ENCODE results near the gene LPGAT1.
"Not testable (repeated sequence)": the region's sequence is repeated elsewhere in the genome, so short reads cannot be mapped to it uniquely, and the experiment has no call there.

Gene LPGAT1

GRCh38 chr1:211830328-211831142 is at the start of gene LPGAT1:
LPGAT1 (minus strand) TSS chr1:211830763; CDS start chr1:211829296, 1,467 bp downstream.
- peak; percentile 71 for DNase-seq

DNA sequence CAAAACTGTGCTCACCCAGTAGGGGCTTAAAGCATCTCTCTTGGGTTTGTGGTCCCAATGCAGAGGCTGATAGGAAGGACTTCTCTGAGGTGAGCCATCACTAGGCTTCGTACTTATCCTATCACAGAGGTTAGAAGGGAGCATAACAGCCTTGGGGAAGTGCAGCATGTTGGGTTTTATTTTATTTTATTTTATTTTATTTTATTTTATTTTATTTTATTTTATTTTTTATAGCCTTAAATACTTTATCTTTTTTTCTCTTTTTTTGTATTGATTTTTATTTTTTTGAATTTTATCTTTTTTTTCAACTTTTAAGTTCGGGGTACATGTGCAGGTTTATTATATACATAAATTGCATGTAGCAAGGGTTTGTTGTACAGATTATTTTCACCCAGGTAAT is 48.9 kb upstream of the LPGAT1 start:
- no peak for DNase-seq

DNA sequence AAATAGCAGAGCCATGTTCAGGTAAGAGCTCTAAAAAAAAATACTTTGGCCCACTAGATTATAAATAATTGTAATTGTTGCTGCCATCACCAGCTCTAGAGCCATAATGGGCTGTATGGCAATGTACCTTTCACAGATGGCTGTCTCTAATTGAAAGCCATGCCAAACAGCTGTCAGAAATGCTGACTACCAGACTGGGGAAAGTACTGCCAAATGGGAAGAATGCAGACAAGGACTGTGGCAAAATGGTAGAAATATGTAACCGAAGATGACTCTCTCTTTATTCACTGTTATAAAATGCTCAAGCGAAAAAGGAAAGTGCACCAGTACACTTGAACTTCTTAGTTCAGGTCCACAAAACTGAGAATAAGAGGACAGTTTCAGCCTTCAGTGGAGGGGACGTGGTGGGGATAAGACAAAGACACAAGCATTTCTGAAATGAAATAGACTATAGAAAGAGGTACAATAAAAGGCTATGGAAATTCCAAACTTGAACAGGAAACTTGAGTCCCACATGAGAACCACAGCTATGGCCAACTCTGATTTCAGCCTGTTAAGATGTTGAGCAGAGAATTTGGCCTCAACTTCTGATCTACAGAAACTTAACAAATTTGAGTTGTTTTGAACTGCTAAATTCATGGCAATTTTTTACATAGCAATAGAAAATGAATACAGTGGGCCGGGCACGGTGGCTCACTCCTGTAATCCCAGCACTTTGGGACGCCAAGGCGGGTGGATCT is 46.5 kb upstream of the LPGAT1 start:
- no peak for DNase-seq

- DNase-seq: no peak
Measured at GRCh38 chr1:211875541-211875940, 45.0 kb upstream of the LPGAT1 start.

- no peak for DNase-seq
Measured at GRCh38 chr1:211874521-211875347, 44.2 kb upstream of the LPGAT1 start.

DNA sequence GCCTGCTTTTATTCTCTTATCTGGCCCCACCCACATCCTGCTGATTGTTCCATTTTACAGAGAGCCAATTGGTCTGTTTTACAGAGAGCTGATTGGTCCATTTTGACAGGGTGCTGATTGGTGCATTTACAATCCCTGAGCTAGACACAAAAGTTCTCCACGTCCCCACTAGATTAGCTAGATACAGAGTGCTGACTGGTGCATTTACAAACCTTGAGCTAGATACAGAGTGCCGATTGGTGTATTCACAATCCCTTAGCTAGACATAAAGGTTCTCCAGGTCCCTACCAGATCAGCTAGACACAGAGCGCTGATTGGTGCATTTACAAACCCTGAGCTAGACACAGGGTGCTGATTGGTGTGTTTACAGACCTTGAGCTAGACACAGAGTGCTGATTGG is 43.2 kb upstream of the LPGAT1 start:
- not testable (repeated sequence) for DNase-seq

DNA sequence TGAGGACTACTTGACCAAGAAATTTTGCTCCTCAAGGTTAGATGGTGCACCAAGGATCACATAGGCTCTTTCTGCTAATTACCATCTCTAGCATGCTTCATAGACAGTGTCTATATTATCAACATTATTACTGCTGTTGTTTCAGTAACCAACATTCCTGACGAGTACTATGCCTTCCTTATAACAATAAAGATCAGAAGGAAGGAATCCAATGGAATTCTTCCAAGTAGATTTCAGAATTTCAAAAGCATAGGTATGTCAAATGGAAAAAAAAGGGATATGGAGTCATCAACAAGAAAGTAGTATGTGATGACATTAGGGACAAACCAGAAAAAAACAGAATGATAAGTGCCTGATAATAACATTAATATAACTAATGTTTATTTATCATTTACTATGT is 39.6 kb upstream of the LPGAT1 start:
- no peak for DNase-seq

DNA sequence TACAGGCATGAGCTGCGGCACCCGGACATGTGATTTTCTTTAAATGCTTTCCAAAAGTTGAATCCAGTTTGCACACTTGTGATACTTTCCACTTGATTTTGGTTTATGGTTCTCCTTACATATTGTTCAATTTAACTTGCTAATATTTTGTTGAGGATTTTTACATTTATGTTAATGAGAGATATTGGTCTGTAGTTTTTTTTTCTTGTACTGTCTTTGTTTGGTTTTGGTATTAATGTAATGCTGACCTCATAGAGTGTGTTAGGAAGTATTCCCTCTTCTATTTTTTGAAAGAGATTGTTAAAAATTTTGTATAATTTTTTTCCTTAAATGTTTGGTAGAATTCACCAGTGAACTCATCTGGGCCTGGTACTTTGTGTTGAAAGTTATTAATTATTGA is 34.6 kb upstream of the LPGAT1 start:
- DNase-seq: no peak

- no peak for DNase-seq
Measured at GRCh38 chr1:211859405-211859804, 28.8 kb upstream of the LPGAT1 start.

GRCh38 chr1:211851174-211851573 is 20.6 kb upstream of the LPGAT1 start:
- no peak for DNase-seq

DNA sequence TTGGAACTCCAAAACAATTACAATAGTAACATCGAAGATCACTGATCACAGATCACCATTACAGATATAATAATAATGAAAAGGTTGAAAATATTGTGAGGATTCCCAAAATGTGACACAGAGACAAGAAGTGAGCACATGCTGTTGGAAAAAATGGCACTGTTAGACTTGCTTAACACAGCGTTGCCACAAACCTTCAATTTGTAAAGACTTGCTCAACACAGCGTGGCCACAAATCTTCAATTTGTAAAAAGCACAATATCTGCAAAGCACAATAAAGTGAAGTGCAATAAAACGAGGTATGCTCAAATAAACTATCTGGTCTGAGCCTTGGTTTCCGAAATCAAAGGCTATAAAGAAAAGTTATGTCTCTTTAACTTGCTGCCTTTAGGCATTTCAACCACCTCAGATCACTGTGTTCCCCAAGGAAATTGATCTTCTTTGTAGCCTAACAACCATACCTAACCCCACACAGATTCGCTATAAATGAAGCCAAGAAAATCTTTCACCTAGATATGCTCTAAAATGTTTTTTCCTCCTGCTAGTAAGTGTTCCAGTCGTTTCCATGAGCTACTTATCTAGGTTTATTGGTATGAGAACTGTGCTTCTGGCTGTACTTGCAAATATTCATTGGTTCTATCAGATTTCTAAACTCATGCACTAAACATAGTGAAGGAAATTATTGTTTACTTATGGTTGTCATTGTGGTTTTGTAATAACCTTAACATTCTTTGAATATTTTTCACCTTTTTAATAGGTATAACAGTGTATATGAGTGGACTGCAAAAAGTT is 13.1 kb upstream of the LPGAT1 start:
- DNase-seq: no peak

DNA sequence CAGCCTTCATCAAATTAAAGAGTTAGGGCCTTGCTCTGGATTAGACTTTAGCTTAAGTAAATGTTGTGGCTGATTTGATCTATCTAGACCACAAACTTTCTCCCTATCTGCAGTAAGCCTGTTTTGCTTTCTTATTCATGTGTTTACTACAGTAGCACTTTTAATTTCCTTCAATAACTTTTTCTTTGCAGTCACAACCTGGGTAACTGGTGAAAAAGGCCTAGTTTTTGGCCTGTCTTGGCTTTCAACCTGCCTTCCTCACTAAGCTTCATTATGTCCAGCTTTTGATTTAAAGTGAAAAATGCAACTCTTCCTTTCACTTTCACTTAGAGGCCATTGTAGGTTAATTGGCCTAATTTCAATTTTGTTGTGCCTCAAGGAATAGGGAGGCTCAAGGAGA is 12.5 kb upstream of the LPGAT1 start:
- DNase-seq: no peak

DNA sequence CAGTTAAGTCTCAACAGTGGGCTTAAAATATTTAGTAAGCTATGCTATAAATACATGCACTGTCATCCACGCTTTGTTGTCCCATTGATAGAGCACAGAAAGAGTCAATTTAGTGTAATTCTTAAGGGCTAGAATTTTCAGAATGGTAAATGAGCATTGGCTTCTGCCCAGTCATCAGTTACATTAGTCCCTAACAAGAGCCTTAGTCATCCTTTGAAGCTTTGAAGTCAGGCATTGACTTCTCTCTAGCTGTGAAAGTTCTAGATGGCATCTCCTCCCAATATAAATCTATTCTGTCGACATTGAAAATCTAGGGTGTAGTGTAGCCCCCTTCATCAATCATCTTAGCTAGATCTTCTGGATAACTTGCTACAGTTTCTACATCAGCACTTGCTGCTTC is 12.0 kb upstream of the LPGAT1 start:
- no peak for DNase-seq

DNA sequence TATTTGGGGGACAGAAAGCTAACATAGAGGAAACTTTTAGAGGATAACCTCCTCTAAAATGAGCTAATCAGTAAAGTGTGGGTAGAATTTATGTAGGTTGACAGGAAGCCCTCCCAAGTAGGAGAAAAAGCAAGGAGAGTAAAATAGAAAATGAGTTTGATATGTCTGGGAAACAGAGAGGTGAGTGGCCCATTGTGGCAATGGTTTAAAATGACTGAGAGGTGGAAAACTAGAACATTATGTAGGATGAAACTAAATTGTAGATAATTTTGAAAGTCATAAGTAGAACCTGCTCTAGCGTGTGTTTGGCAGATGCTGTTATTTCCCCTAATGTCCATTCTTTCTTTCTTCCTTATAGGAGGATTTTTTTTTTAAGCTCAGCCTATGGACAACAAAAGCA is 8.5 kb upstream of the LPGAT1 start:
- DNase-seq: no peak

DNA sequence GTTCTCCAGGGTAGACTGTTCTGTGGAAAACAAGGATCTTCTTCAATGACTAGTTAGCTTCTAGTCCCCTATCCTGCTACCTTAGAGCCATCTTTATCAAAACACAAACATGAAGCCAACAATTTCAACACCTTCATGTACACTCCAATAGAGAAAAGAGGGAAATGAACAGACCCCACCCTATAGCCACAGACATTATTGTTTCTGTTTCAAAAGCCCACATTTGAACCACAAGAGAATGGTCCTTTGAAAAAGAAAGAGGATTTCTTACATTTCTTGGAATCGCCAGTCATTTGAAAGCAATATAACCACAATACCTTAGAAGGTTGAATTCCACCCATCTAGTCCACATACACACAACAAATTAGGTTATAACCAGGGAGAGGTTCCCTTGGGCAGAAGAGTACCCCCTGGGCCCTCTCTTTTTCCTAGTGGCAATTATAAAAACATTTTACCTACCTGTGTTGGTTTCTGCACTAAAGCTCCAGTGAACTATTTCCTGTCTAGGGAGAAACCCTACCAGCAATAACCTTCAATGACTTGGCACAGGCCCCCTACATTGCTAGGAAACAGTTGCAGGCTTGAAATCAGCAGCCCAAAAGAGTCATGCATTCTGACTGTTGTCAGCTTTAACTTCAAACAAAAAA is 2.7 kb upstream of the LPGAT1 start:
- DNase-seq: peak in 1 of 2 donors; percentile 21

- no peak for DNase-seq
Measured at GRCh38 chr1:211832661-211833060, 2.1 kb upstream of the LPGAT1 start.

DNA sequence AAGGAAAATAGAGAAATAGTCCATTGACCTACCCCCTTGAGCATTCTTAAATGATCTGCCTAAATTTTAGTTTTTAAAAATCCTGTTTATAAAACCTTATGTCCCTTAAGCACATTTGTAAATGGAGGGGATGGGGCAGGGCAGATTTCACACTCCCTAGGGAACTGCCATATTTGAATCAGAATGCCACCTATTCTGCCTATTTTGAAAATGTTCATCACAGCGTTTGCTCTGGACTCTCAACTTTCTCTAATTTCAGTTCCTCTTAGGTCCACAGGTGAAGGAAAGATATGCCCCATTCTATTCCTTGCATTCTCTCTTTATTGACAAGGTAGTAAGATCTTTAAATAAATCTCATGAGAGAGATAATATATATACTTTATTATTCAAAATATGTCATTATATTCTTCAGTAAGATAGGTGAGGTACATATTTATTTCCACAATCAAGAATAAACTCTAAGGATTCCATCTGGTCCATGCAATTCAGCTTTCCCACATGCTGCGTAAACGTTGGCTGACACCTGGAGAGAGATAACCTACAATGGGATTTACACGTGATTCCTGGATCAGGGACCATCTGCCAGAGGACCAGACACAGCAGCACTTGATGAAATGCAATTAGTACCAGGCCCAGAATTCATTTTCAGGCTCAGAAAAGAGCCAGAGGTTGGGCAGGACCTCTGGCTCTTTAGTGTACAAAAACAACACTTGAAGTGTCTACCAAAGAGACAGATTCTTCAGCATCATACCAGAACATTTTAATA is 1.2 kb upstream of the LPGAT1 start:
- DNase-seq: no peak

DNA sequence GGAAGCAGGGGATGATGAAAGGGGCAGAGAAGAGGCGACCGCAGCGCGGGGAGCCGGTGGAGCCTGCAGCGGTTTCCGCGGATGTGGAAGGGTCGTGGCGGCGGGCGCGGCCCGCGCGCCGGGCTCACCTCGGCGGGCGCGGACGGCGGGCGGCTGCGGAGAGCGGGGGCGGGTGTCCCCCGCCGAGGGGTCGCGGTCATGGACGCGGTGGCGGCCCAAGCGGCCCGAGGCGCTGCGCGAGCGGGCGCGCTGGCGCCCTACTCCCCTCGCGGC is 572 bp downstream of the LPGAT1 start:
- peak in 1 of 2 donors; percentile 32 for DNase-seq

DNA sequence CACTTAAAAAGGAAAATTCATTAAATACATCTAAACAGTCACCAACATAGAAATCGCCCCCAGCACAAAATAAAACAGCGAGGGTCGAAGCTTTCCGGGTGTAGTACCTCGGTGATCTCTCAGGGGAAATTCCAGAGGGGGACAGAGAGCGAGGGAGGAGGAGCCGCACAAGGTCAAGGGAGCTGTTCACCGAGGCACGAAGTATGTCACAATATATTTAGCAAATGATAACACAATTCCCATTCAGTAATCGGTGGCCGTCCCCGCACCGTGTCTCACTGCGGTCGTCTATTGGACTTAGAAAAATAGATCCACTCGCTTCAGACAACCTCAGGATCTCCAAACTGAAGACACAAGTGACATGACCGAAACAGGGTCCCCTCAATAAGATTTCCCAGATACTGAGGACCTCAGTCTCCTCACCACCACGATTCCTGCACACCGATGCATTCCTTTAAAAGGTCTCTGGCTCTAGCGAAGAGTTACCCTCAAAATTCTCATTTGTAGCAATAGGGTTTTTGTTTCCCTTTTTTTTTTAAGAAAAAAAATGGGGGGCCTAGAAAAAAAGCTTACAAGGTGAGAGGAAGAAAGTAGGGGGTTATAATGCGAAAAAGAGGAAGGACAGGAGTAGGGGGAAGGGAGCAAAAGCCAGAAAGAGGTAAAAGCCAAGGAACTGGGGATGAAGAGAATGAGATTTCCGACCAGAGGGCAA is 1.1 kb downstream of the LPGAT1 start:
- no peak for DNase-seq

DNA sequence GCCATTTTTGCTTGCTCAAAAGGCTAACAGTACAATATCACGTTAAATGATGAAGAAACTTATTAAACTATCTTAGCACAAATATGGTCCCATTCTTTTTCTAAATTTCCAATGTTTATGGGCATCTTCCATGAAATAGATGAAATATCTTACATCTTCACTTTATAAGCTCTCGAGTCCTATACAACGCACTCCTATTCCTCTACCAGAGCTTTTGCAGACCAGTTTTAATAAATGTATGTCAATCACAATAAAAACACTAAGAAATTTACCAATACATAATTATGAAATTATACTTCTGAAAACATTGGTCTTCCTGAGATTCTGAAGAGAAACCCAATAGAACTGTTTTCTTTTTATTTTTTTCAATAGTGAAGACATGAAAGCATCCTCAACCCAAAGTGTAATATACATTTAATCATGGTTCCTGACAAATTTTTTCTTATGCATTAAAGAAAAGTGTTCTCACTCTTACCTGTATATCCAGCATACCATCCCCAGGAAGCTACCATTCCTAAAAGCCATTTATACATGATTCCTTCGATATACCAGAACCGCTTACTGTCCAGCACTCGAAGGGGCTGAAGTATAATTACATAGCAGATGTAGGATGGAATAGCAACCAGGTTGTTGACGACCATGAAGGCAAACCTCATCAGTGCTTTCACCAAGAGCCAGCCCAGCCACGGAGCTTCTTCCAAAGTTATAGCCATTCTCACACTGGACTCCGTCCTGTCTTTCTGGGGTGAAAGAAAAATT is 1.8 kb downstream of the LPGAT1 start:
- DNase-seq: no peak
